ENCODE results near the gene PTPRT. TPM values are rescaled to one million over a fixed set of nuclear protein-coding genes. Genes with fewer than 3 reads are reported as not detected.

The PTPRT gene
- total RNA-seq, 6 experiments from 2014 or later, result not detected

DNA sequence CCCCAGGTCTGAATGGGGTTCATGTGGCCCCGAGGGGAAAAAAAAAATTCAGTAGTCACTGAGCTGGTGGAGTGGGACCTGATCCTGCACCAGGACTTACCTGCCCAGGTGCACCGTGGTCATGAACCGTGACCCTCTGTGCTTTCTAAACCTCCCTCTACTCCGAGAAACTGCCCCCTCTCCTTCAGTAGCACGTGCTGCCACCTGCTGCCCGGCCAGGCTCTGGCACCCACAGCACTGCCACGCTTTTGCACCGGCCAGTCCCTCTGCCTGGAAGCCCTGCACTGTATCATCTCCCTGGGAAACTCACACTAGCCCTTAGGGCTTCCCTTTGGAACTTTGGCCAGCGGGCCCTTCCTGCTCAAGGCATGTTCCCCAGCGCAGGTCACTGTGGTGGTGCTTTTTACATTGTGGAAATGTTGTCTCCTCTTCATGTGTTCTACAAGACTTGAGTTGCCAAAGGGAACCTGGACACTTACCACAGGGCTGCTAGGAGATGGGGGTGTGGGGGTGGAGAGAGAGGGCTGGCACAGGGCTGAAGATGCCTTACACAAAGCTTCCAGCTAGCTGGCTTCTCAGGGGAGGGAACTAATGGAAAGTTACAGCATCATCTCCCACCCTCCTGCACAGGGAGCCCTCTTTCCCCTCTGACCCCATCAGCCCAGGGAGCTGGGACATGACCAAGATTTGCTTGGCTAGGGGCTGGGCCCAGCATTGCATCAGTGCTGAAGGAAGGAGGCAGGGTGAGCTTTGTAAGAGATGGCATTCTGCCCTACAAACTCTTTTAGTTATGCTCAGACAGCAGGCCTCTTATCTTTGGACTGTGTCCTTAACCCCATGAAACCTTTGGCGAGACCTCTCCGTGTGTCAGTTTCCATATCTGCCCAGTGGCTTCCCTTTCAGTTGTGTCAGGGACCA lies 2.5 kb upstream of the PTPRT start:
- Mint-ChIP-seq H3K27ac (no peak overlapping the region), H3K4me3 (no peak overlapping the region), H3K36me3 (ENCODE audit: low read depth) (no peaks in the 10 kb centered on the region), H3K4me1 (ENCODE audit: low read depth) (peaks cover 9% of the 10 kb centered on the region), H3K27me3 (ENCODE audit: insufficient read depth) (peaks cover 40% of the 10 kb centered on the region), H3K9me3 (no peaks in the 10 kb centered on the region)
- TF ChIP-seq CTCF (IDR thresholded peaks at IDR 0.05), result peak; percentile 71
- no peak for DNase-seq

- no peaks in the 10 kb centered on the region for H3K36me3 Mint-ChIP-seq (ENCODE audit: low read depth)
- no peak for TF ChIP-seq CTCF (IDR thresholded peaks at IDR 0.05)
- no peak overlapping the region for H3K27ac Mint-ChIP-seq
- peaks cover 40% of the 10 kb centered on the region for H3K27me3 Mint-ChIP-seq (ENCODE audit: insufficient read depth)
- no peaks in the 10 kb centered on the region for H3K9me3 Mint-ChIP-seq
- no peak for DNase-seq
- H3K4me1 Mint-ChIP-seq (ENCODE audit: low read depth), result peaks cover 9% of the 10 kb centered on the region
- H3K4me3 Mint-ChIP-seq, result no peak overlapping the region
Observed at GRCh38 chr20:43191143-43191542, 1.4 kb upstream of the PTPRT start.

GRCh38 chr20:43190332-43190953 lies 737 bp upstream of the PTPRT start:
- TF ChIP-seq CTCF (IDR thresholded peaks at IDR 0.05), result no peak
- Mint-ChIP-seq H3K9me3 (no peaks in the 10 kb centered on the region), H3K27me3 (ENCODE audit: insufficient read depth) (peaks cover 40% of the 10 kb centered on the region), H3K4me1 (ENCODE audit: low read depth) (peaks cover 9% of the 10 kb centered on the region), H3K4me3 (no peak overlapping the region), H3K27ac (no peak overlapping the region), H3K36me3 (ENCODE audit: low read depth) (no peaks in the 10 kb centered on the region)
- no peak for DNase-seq

DNA sequence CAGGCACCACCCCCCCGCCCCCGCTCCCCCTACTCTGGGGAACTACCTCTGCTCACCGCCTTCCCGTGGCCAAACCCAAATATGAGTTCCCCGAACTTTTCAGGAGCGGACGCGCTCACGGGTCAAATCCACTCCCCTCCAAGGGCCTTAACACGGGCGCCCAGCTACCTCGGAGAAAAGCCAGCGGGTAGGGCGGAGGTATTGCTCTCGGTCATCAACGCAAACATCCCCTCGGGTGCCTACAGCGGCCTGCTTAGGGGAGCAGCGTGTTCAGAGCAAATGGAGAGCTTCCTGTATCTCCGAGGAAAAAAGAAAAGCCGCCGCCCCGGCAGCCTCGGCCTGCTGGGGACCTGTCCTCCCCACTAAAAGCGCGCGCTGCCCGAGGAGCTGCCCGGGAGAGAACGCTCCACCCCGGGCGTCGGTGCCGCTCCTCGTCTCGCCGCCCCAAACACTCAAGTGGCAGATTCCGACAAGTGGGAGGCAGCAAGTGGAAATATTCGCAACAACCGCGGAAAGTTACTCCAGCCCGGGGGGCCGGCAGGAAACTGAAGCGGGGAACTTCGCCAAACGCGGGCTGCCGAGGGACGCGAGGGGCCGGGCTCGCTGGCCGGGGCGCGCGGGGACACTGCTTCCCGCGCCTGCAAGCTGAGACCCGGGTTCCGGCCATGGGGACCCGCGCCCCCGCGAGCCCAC lies 699 bp downstream of the PTPRT start:
- no peak for TF ChIP-seq CTCF (IDR thresholded peaks at IDR 0.05)
- Mint-ChIP-seq H3K9me3 (no peaks in the 10 kb centered on the region), H3K4me3 (no peak overlapping the region), H3K27me3 (ENCODE audit: insufficient read depth) (peaks cover 43% of the 10 kb centered on the region), H3K4me1 (ENCODE audit: low read depth) (peaks cover 9% of the 10 kb centered on the region), H3K36me3 (ENCODE audit: low read depth) (no peaks in the 10 kb centered on the region), H3K27ac (no peak overlapping the region)
- no peak for DNase-seq

DNA sequence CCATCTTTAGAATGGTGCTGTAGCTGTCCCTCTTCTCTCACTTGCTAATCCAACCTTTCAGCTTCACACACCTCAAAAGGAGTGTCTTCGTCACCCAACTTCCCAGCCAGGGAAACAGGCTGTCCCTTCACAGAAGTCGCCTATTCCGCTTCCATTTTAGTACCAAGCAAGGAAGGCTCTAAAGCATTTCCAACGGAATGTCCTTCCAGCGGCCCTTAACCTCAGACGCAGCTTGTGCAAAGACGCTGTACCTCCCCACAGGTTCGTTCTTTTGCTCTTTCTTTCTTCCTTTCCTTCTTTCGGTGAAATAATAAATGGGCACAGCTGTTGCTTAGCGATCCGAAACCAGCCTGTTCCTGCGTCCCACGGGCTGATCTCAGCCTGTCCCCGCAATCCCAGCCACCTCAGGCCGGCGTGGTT lies 1.5 kb downstream of the PTPRT start:
- Mint-ChIP-seq H3K9me3 (no peaks in the 10 kb centered on the region), H3K27ac (no peak overlapping the region), H3K4me3 (peak overlapping the region; percentile 25; the same call in 1 of the 2 replicates), H3K27me3 (ENCODE audit: insufficient read depth) (peaks cover 41% of the 10 kb centered on the region), H3K36me3 (ENCODE audit: low read depth) (no peaks in the 10 kb centered on the region), H3K4me1 (ENCODE audit: low read depth) (peaks cover 9% of the 10 kb centered on the region)
- no peak for TF ChIP-seq CTCF (IDR thresholded peaks at IDR 0.05)
- DNase-seq, result no peak
